ENCODE measurements around the gene GPR84.

GPR84 gene

DNA sequence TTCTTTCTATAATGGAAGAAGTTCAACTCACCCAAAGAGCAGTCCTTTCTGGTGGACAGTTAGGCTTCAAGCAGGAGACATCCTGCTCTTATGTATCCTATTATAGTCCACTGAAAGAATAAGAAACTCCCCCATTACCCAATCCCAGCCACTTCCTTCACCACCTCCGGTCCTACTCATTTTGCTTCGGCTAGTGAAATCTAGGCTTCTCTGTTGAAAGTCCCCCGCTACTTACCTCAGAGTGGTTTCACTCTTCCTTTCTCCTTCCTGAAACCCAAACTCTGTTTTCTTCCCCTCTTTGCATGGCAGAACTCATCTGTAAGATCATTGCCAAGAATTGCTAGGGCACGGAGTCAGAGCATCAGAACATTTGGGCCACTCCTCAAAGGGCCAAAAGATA is at the start of gene GPR84:
Gene GPR84, minus strand, starts transcription at position 74 of the 400 bp plus-strand sequence. CDS start 635 bp downstream, outside the sequence.
- no peak for DNase-seq

DNA sequence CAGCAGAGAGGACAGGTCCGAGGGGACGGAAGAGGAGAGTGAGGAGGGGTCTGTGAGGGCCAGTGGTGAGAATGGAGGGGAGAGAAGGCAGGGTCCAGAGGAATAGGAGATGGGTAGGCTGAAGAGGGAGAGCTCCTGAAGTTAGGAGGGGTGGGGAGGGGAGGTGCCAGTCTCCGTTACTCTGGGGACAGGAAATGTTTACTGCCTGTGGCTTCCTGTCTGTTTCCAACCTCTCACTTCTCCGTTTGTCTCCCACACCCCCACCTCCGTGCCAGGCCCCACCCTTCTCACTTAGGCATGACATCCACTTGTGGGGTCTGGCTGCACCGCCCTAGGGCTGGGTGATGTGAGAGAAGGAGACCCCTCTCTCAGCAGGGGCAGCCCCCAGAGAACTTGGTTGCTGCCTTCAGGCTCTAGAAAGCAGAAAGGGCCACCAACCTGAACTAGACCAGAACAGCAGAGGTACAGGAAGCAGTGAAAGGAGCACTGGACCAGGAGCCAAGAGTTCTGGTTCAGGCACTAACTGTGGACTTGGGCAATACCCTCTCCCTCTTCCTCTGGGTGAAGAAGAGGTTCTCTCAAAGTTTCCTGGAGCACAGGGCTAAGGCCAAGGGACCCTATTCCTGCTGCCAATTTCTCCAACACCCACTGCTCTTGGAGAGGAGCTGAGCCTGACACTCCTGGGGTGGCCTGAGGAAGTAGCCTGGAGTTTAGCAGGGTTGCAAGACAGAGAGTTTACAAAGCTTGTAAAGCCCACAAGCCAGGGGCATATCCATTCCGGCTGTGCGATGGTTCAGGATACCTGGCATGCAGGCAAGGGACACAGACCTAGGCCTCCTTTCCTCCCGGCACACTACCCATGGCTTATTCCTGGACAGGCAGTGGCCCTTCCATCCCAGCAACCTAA is 49.3 kb upstream of the GPR84 start:
- DNase-seq, result no peak

DNA sequence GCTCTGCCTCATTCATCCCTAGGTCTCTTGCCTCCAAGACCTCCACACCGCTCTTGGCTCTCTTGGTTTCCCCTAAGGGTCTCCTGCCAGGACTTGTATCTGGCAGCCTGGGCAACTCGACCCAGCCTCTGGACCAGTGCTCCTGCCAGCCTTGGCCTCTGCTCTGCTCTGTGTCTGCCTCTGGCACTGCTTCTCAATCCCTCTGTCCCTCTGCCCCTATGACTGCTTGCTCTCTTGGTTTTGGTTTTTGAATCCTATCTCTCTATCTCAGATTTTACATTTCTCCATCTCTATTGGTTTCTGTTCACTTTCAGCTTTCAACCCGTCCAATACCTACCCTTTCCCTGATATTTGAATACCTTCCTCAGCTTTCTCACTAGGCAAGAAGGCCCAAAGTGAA is 48.5 kb upstream of the GPR84 start:
- no peak for DNase-seq

DNA sequence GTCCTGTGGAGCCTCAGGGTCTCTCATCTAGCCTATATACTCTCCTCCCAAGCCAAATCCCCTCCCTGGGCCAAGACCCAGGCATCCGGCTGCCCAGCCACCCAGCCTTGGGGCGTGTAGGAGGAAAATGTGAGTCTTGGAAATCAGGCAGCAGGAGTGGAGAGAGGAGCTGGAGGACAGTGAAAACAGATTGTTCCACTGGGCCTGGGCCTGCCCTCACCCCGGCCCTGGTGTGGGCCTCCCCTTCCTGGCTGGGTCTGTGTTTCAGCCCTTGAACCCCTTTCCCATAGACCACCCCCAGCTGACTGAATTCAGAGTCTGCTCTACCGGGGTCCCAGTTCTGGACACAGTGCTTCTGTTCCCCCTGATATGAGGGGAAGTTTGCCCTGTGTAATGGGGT is 48.1 kb upstream of the GPR84 start:
- no peak for DNase-seq

DNA sequence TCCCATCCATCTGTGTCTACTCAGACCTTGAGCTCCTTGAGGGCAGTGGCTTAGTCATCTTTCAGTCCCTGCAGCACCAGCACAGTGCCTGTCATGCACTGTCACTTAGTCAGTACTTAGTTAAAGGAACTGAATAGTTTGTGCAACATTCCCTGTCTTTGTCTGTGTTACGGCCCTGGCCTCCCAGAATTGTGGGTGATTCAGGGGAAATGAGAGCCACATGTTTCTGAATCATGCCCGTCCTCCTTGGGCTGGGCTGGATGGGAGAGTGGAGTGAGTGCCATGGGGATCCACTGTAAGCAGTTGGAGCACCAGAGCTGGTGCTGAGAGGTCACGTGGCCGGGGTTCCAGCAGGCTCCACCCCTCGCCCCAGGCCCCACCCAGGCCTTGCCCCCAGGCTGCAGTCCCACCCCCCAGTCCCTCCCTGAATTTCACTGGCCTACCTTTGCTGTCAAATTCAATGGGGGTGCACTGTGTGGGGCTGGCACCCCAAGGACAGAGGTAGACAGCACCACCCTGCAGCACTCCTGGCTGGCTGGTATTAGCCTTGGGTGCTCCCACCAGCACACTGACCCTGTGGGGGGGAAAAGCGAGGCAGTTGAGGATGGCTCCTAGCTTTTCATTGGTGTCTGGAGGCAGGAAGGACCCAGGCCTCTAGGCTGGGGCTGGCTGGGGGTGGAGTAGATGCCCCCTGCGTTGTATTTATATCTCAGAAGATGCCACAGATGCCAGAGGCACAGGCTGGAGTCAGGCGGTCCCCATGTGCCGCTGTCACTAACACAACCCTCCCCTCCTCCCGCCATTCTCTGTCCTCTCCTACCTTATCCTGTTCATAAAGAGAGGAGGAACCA is 47.3 kb upstream of the GPR84 start:
- no peak for DNase-seq

DNA sequence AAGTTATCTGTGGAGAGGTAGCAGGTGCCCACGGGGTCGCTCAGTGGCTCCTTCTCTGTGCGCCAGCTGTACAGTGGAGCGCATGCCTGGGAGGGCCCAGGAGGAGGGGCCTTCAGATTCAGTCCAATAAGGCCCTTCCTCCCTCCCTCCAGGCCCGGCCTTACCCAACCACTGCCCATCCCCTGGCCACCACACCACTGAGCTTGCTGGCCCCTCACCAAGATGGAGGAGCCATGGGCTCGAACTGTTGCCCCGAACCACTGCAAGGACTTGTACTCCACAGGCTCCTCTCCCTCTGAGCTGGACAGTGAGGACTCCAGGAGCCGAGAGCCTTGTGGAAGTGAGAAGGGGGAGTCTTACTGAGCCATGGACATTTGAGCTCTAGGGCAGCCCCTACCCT is 45.0 kb upstream of the GPR84 start:
- no peak for DNase-seq

DNA sequence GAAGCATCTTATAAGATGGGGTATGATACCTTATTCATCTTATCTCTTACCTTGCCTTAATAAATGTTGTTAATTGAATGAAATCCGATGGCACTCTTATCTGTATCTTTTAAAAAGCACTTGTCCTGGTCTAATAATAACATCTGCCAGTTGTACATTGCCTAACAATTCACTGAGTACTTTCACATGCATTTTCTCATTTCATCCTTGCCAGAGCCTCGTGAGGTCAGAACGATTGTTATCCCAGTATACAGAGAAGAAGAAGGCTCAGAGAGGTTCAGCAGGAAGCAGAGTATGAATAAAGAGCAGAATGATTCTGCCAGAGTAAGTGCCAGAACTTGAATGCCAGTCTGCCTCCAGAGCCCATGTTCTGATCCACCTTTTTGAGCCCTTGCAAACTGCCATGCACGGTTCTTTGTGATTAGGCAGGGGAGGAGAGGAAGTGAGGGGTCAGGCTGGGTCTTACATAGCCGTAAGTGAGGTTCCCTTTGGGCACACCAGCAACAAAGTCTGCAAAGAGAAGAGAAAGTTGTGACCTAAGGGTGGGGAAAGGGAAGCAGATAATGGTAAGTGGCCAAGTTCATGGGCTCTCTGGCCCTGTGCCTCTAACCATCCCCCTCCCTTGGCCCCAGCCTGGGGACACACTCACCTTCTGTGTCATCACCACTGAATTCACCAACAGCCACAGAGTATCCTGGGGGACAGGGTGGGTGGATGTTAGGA is 43.1 kb upstream of the GPR84 start:
- no peak for DNase-seq

DNA sequence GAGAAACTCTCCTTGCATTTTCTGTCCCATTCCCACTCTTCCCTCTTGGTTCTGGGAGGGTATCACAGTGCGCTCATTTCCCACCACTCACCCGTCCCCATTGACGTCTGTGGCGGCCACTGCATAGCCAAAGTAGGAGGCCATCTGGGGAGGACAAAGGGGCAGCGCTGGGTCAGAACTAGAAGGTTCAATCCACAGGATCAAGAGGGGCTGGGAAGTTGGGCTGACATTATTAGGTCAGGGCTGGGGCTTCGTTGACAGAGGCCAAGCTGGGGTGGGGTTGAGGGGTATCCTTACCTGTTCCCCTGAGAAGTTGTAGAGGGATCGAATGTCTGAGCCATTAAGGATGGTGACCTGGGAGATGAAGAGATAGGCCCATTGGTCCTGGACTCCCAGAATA is 41.3 kb upstream of the GPR84 start:
- no peak for DNase-seq

DNA sequence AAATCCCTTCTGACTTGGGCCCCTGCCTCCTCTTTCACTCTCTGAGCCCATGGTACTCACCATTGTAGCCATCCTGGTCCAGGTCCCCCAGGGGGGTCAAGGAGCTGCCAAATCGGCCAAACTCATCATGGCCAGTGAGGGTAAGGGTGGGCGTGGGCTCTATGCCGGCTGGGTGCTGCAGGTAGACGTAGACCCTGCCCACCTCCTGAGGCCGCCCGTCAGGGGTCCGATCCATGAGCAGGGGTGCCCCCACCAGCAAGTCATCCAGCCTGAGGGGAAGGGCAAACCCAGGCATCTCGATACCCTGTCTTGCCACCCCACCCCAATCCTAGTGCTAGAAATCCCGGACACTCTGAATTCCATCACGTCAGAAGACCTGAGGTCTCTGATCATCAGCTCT is 40.8 kb upstream of the GPR84 start:
- DNase-seq, result no peak

DNA sequence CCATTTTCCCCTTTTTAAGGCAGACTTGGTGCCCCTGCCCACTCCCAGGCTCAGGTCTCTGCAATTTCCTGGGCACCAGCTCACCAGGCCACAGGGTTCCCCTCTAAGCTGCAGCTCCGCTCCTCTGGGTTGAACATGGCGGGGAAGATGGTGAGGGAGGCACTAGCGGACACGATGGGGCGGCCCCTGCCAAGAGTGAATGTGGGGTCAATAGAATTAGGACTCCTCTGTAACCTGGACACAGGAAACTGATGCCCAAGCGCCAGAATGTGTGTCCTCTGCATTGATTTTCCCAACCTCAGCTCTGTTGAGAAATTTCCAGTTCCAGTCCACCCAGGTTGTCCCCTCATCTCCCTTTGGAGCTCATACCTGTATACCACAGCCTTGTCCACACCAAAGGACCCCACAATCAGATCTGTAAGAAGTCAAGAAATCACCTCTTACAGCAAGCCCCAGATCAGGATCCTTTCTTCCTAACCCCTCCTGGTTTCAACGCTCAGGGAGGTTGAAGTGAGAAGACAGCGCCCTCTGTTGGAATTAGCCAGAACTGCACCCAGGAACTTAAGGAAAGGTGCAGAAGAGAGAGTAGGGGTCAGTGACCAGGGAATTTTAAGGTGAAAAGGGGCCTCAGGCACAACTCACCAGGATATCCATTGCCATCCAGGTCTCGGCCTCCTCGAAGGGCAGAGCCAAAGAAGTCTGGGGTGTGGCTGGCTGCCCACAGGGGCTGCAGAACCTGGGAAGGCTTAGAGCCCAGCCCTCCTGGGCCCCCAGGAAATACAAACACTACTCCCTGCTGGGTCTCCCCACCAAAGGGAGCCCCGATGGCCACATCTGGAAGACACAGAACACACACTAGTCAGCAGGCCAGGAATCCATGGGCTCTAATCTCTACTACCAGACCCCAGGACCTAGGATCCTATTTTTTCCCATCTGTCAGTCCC is 40.0 kb upstream of the GPR84 start:
- DNase-seq, result no peak

DNA sequence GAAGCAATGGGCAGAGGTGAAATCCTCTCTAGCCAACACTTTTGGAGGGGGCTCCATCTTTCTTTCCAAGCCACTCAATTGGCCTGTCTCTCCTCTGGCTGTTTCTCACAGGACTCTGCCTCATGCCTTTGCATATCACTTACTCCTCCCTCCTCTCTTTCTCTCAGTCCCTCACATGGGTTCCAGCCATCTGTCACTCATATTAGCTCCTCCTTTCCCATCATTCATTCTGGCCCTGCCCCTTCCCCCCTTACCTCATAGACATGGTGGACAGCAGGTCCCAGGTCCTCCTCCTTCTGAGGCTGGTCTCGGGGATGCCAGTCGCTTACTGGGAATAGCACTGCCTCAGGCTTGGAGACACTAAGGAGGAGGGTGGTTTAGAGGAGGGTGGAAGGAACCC is 36.8 kb upstream of the GPR84 start:
- DNase-seq, result no peak

DNA sequence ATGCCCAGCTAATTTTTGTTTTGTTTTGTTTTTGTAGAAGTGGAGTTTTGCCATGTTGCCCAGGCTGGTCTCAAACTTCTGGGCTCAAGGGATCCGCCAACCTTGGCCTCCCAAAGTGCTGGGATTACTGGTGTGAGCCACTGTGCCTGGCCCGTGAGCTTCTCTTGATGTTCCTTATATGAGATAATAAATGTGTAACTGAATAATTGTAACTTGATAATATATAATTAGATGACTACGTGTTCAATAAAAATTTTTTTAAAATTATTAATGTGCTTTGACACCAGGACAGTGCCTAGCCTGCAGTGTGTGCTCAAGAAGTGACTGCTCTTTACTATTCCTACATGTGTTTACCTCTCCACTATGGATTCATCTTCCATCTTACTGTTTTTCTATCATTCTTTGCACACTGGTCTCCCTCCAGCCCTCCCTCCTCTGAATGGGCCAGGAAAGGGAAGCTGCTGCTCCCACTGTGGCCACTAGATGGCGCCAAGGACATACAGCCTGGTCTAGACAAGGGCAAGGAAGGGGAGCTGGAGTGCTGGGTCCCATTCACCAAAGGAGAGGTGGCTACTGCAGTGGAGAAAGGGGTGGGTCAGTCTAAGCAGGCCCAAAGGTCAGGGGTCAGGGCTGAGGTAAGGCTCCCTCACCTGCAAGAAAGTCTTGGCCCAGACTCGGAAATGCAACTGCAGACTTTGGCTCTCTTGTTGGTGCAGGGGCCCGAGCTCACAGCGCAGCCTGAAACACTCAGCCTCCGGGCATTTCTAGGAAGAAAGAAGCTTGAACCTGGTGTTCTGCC is 34.9 kb upstream of the GPR84 start:
- DNase-seq, result peak; percentile 68 to 77

DNA sequence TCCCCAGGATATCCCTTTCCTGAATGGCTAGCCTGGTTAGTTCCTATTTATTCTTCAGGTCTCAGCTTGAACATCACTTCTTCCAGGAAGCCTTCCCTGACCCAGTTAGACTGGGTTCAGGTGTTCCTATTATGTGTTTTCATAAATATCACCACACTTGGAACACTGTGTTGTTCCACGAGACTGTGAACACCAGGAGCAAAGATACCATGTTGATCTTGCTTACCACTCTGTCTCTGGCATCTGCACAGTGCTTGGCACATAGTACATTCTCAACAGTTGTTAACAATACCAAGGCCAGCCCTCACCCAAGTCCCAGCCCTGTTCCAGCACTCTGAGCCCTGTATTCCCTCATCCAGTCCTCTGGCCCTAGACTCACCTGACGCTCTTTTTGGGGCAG is 33.9 kb upstream of the GPR84 start:
- no peak for DNase-seq

DNA sequence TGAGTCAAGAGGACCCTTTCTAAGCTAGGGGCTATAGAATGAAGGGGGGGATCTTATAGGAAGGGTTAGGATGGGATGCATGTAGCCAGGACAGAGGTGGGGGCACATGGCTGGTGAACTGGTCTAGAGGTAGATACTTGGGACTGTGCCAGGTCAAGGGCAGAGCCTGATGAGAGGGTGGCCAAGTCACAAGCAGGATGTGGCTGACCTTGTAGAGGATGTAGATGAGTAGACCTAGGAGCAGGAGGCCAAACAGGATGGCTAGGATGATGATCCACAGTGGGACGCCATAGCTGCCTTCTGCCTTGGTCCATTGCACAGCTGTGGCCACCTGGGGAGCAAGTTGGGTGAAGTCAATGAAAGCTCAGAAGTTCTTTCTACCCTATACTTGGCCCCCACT is 32.9 kb upstream of the GPR84 start:
- no peak for DNase-seq

DNA sequence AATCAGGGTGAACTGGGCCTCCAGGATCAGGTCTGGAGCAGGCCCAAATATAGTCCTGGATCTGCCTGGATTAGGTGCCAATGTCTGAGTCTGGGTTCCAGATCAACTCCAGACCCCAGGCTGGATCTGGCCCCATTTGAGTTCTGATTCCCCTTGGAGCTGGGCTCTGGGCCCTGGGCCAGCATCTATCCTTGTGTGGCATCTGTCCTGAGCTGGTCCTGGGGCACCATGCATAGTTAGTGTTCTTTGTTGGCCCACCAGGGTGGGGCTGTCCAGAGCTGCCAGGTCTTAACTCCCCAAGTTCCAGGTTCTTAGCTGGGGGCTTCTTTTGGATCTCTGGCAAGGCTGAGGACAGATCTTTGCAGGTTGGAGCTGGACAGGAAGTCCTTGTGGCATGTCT is 31.3 kb upstream of the GPR84 start:
- DNase-seq, result no peak

DNA sequence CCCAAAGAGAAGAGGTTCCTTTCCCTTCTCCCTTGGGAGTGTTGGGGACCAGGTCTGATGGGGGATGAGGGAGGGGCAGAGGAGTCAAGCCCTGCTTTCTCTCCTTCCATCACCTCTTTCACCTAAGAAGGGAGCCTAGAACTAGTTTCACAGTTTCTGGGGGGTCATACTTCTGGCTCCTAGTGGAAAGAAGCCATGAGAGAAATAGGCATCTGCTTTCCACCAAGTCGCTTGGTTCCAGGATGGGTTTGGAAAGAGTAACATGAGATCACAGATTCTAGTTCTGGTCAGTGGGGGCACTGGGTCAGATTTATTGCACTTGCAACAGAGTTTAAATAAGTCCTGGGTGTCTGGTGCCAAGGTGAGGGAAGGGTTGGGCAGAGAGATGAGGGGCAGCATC is 30.7 kb upstream of the GPR84 start:
- DNase-seq, result no peak

DNA sequence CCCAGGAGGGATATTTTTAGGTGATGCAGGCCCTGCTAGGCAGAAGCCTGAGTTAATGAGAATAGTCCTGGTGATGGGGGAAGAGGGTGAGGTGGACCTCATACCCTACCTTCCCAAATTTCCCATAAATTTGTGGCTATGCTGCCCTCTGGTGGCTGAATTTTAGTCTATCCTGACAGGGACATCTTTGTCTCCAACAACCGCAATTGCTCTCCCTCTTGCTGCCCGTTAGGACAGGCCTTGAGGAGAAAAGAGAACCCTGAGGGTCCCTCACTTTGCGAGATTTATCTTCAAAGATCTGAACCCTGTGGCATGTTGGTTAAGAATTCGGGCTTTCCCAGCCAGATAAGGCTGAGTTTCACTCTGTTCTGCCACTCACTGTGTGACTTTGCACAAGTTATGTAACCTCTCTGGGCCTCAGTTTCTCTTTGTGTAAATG is 30.0 kb upstream of the GPR84 start:
- DNase-seq, result peak; percentile 22 to 37

DNA sequence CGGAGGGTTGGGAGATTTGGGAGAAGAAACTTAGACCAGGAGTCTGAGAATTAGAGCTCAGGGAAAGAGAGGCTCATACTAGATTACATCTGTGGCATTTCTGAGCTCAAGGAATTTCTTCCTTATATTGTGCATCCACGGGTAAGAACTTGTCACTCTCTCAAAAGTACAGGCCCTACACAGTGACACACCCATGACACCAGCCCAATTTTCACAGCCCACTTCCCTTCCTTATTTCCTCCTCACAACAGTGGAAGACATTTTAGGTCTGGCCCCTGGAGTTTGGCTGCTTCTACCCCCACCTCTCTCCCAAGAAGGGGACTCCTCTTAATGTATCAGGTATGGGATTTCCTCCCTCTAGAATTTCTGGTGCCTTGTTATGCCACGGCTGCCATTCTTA is 29.5 kb upstream of the GPR84 start:
- DNase-seq, result no peak

DNA sequence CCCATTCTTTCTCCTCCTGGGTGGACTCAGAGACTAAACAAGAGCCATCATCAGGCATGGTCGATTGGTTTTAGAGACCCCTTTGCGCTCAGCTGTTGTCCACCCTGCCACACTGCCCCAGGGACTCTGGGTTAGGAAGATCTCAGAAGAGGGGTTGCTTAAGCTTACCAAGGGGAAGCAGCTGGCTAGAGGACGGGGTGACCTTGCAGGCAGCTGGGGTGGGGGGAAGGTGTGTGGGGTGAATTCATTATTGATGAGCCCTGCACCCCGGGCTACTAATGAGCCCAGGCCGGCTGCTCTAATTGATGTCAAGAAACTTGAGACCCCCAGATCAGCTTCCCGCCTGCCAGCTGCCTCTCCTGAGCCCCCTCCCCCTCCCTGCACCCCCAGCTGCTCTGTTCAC is 28.9 kb upstream of the GPR84 start:
- no peak for DNase-seq

DNA sequence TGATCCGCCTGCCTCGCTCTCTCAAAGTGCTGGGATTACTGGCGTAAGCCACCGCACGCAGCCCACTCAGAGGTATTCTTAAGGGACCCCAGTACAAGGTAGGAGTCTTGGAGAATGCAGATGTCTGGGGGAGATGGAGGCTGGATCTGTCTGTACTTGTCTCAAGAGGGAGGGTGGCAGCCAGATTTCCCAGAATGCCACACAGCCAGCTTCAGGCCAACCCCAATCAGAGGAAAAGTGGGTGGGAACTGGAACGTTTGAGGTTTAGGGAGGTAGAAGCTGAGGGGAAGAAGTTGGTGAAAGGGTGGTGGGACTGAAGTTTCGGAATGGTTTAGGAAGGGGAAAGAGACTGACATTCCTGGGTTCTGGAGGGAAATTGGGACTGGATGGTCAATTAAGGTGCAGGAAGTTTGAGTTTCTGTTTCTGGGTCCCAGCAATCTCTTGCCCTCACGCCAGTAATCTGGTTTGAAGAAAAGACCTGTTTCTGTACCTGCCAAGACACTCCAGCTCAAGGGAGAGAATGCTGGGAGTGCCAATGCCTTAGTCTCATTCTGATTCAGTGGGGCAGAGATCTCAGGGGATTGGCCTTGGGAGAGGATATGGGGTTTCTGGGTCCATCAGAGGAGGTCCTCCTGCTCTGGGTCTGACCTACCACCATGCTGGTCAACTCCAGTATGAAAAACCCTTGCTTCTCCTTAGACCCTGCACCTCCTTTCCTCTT is 28.4 kb upstream of the GPR84 start:
- no peak for DNase-seq

All from NCI-H187 (cell line).